ENCODE measurements around the gene CPS1.

DNA sequence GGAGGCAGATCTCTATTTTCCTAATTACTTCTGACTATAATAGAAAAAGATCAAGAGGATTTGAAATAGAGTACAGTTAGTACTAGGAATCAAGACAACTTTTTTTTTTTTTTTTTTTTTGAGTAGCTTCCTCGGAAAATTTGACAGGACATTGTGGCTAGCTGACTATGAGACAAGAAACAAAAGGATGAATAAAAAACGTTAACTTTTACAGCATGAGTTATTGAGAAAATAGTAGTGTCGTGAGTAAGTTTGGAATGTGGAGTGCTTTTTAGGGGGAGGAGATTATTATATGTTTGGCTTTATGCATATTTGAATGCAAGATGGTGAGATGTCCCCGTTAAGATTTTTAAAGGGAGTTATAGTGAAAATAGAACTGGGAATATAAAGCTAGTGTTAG, 27.7 kb upstream of the CPS1 start:
- TF ChIP-seq, protein P1, sequence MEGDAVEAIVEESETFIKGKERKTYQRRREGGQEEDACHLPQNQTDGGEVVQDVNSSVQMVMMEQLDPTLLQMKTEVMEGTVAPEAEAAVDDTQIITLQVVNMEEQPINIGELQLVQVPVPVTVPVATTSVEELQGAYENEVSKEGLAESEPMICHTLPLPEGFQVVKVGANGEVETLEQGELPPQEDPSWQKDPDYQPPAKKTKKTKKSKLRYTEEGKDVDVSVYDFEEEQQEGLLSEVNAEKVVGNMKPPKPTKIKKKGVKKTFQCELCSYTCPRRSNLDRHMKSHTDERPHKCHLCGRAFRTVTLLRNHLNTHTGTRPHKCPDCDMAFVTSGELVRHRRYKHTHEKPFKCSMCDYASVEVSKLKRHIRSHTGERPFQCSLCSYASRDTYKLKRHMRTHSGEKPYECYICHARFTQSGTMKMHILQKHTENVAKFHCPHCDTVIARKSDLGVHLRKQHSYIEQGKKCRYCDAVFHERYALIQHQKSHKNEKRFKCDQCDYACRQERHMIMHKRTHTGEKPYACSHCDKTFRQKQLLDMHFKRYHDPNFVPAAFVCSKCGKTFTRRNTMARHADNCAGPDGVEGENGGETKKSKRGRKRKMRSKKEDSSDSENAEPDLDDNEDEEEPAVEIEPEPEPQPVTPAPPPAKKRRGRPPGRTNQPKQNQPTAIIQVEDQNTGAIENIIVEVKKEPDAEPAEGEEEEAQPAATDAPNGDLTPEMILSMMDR (conservative IDR thresholded peaks at IDR 0.05; ENCODE audit: low read depth, low read length): no peak
- TF ChIP-seq EZH2 (IDR thresholded peaks at IDR 0.05; ENCODE audit: borderline replicate concordance, low read depth, low read length, poor library complexity, severe bottlenecking): no peak

Measured in A673 (cell line).